Spinal cord (tissue), 10 donors: ENCODE data around the gene GALNT17. TPM values are rescaled to one million over a fixed set of nuclear protein-coding genes. Genes with fewer than 3 reads are reported as not detected.
A peak's percentile ranks its signal among the peaks of the same experiment; 100 is the strongest.
"Not testable (repeated sequence)": the region's sequence is repeated elsewhere in the genome, so short reads cannot be mapped to it uniquely, and the experiment has no call there.

ENCODE experiments used
- DNase-seq, 6 donors: peaks; one replicate each; pipeline versions ENCODE4 v3.0.0 to v3.0.0-alpha.2; 2013 to 2015; ENCODE audit warnings: low spot score in 6 of 6, low read depth in 4 of 6
- H3K27ac ChIP-seq: one replicate; pipeline ENCODE4 v1.5.1; 2013; ENCODE audit warnings: low read depth, low read length, control low read depth
- H3K27me3 ChIP-seq: one replicate; pipeline ENCODE4 v1.6.1; 2013; ENCODE audit warnings: low read length; ENCODE audit not compliant: control insufficient read depth, insufficient read depth
- H3K36me3 ChIP-seq: one replicate; pipeline ENCODE4 v1.6.1; 2013; ENCODE audit warnings: low read length; ENCODE audit not compliant: control insufficient read depth, insufficient read depth
- H3K4me1 ChIP-seq: one replicate; pipeline ENCODE4 v1.6.1; 2013; ENCODE audit warnings: low read length; ENCODE audit not compliant: control insufficient read depth, insufficient read depth
- H3K4me3 ChIP-seq: one replicate; pipeline ENCODE4 v1.5.1; 2013; ENCODE audit warnings: low read depth, low read length, control low read depth
- H3K9me3 ChIP-seq: one replicate; pipeline ENCODE4 v1.6.1; 2013; ENCODE audit warnings: low read length; ENCODE audit not compliant: control insufficient read depth, insufficient read depth
- WGBS: methylation state at CpG from one replicate; pipeline ENCODE4 v1.1.5; 2013; ENCODE audit warnings: missing lambda C conversion rate; ENCODE audit not compliant: insufficient coverage; 5-methylcytosine and 5-hydroxymethylcytosine counted together
- polyA plus RNA-seq, 2 donors: library from polyadenylated mRNA; unstranded; fragments of 120-200 nt; gene quantifications; one replicate each; pipeline ENCODE4 v1.2.1, GENCODE V29; 2013; ENCODE audit not compliant: insufficient read length in 2 of 2
- total RNA-seq, 2 donors: library from RNA; depleted of rRNA in 1 of 2; stranded (reverse); fragments of 120-200 nt in 1 of 2; fragments of >200 nt in 1 of 2; gene quantifications; one replicate each; pipeline versions ENCODE4 v1.2.3 to v1.2.4, GENCODE V29; 2013 to 2014
- donor health status: healthy.

The GALNT17 gene
- total and polyA plus RNA-seq, 4 donors: 44.9 to 54.8 (median 48.0) TPM

- Histone ChIP-seq H3K4me3 (no peak overlapping the region), H3K9me3 (peaks cover 2% of the 10 kb centered on the region), H3K4me1 (no peaks in the 10 kb centered on the region), H3K36me3 (no peaks in the 10 kb centered on the region), H3K27ac (no peak overlapping the region), H3K27me3 (no peaks in the 10 kb centered on the region)
- DNase-seq: no peak
- 90% methylated on average over 7 of the region's 7 CpGs for WGBS
Measured at GRCh38 chr7:71591876-71592275, 459.9 kb downstream of the GALNT17 start.

GRCh38 chr7:71592388-71592787 is 460.4 kb downstream of the GALNT17 start:
- WGBS: 60% methylated on average over 1 of the region's 4 CpGs
- not testable (repeated sequence) for H3K36me3 ChIP-seq, H3K27me3 ChIP-seq, H3K4me3 ChIP-seq, H3K27ac ChIP-seq, DNase-seq, H3K9me3 ChIP-seq, H3K4me1 ChIP-seq

- Histone ChIP-seq H3K9me3 (no peaks in the 10 kb centered on the region), H3K27me3 (no peaks in the 10 kb centered on the region), H3K4me1 (no peaks in the 10 kb centered on the region), H3K27ac (no peak overlapping the region), H3K4me3 (no peak overlapping the region), H3K36me3 (no peaks in the 10 kb centered on the region)
- DNase-seq: no peak
Measured at GRCh38 chr7:71594736-71595135, 462.8 kb downstream of the GALNT17 start.

- Histone ChIP-seq H3K4me1 (no peaks in the 10 kb centered on the region), H3K27me3 (no peaks in the 10 kb centered on the region), H3K27ac (no peak overlapping the region), H3K4me3 (no peak overlapping the region), H3K9me3 (no peaks in the 10 kb centered on the region), H3K36me3 (no peaks in the 10 kb centered on the region)
- no peak for DNase-seq
- no CpG with 5 or more reads among the region's 3 CpGs for WGBS
Measured at GRCh38 chr7:71595176-71595575, 463.2 kb downstream of the GALNT17 start.

- 95% methylated on average over 6 of the region's 6 CpGs for WGBS
- no peaks in the 10 kb centered on the region for H3K9me3 ChIP-seq
- no peak overlapping the region for H3K4me3 ChIP-seq
- DNase-seq: no peak
- no peaks in the 10 kb centered on the region for H3K27me3 ChIP-seq
- peaks cover 6% of the 10 kb centered on the region for H3K4me1 ChIP-seq
- H3K36me3 ChIP-seq: no peaks in the 10 kb centered on the region
- no peak overlapping the region for H3K27ac ChIP-seq
Measured at GRCh38 chr7:71598553-71598952, 466.6 kb downstream of the GALNT17 start.

- Histone ChIP-seq H3K27me3 (no peaks in the 10 kb centered on the region), H3K27ac (no peak overlapping the region), H3K4me1 (peaks cover 6% of the 10 kb centered on the region), H3K4me3 (no peak overlapping the region), H3K36me3 (no peaks in the 10 kb centered on the region), H3K9me3 (no peaks in the 10 kb centered on the region)
- WGBS: 34% methylated on average over 4 of the region's 6 CpGs
- DNase-seq: peak in 1 of 6 donors; percentile 29
Measured at GRCh38 chr7:71601851-71602250, 469.9 kb downstream of the GALNT17 start.

DNA sequence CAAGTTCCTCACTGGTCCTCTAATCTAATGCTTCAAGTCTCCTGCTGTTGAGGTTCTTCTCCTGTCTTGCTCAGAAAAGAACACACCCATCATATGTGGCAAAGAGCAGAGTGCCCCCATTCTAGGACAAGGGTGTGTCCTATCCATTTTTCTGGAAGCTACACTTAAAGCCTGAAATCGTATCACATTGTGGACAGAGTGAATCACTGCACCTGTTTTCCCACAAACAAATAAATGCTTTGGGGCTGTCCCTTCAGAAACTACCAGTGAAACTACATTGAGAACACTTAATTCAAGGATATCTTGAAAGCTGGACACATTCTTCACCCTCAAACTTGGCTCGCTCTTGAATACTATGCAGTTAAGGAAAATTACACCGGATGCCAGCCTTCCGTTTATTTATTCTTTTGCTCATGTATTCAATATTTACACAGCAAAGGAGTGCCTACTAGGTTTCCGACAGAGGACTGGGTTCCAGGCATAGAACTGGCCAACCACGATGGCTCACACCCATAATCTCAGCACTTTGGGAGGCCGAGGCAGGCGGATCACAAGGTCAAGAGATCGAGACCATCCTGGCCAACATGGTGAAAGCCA is 473.0 kb downstream of the GALNT17 start:
- H3K4me3 ChIP-seq: no peak overlapping the region
- DNase-seq: no peak
- no peaks in the 10 kb centered on the region for H3K27me3 ChIP-seq
- peaks cover 6% of the 10 kb centered on the region for H3K4me1 ChIP-seq
- 91% methylated on average over 6 of the region's 9 CpGs for WGBS
- no peak overlapping the region for H3K27ac ChIP-seq
- no peaks in the 10 kb centered on the region for H3K9me3 ChIP-seq
- H3K36me3 ChIP-seq: no peaks in the 10 kb centered on the region

GRCh38 chr7:71611986-71612385 is 480.0 kb downstream of the GALNT17 start:
- Histone ChIP-seq H3K36me3 (no peaks in the 10 kb centered on the region), H3K9me3 (no peaks in the 10 kb centered on the region), H3K27ac (no peak overlapping the region), H3K4me3 (no peak overlapping the region), H3K27me3 (no peaks in the 10 kb centered on the region), H3K4me1 (peaks cover 4% of the 10 kb centered on the region)
- no CpG with 5 or more reads among the region's 2 CpGs for WGBS
- peak in 1 of 6 donors; percentile 17 for DNase-seq

GRCh38 chr7:71612911-71613310 is 481.0 kb downstream of the GALNT17 start:
- Histone ChIP-seq H3K36me3 (no peaks in the 10 kb centered on the region), H3K27ac (no peak overlapping the region), H3K4me3 (no peak overlapping the region), H3K4me1 (peaks cover 4% of the 10 kb centered on the region), H3K9me3 (no peaks in the 10 kb centered on the region), H3K27me3 (no peaks in the 10 kb centered on the region)
- DNase-seq: peak in 2 of 6 donors; percentile 90 to 91
- 2% methylated on average over 5 of the region's 6 CpGs for WGBS

GRCh38 chr7:71613313-71613712 is 481.4 kb downstream of the GALNT17 start:
- Histone ChIP-seq H3K27ac (no peak overlapping the region), H3K36me3 (no peaks in the 10 kb centered on the region), H3K4me1 (peaks cover 4% of the 10 kb centered on the region), H3K4me3 (no peak overlapping the region), H3K27me3 (no peaks in the 10 kb centered on the region), H3K9me3 (no peaks in the 10 kb centered on the region)
- 0% methylated on average over 2 of the region's 3 CpGs for WGBS
- DNase-seq: peak in 1 of 6 donors; percentile 34
